Keratinocyte (primary cell): Measurements from ENCODE around the gene IL1RAPL1. TPM values are rescaled to one million over a fixed set of nuclear protein-coding genes. Genes with fewer than 3 reads are reported as not detected.

Experiments
- DNase-seq: peaks from one replicate; pipeline ENCODE4 v3.0.0-alpha.2; 2011; ENCODE audit warnings: low read depth, missing footprints, low spot score
- FAIRE-seq: peaks from 2 replicates; lab custom pipeline; 2011; peaks lifted over from hg19 to GRCh38; lab: Jason Lieb, UNC
- H2AFZ ChIP-seq: 2 replicates; pipeline ENCODE4 v1.6.0; 2012; ENCODE audit warnings: low read length, control low read depth, inconsistent platforms; ENCODE audit not compliant: control insufficient read depth
- H3K27ac ChIP-seq: 2 replicates; pipeline ENCODE4 v1.5.1; 2011; ENCODE audit warnings: low read length; ENCODE audit not compliant: control insufficient read depth, insufficient read depth
- H3K27me3 ChIP-seq: 3 replicates; pipeline ENCODE4 v1.6.0; 2011; ENCODE audit warnings: low read length; ENCODE audit not compliant: control insufficient read depth, insufficient read depth; ENCODE audit errors: extremely low read depth
- H3K36me3 ChIP-seq, 2 experiments: 2 replicates in 1 of 2; 3 replicates in 1 of 2; pipeline ENCODE4 v1.5.1; 2011; ENCODE audit warnings: low read length in 2 of 2, mild to moderate bottlenecking in 1 of 2; ENCODE audit not compliant: control insufficient read depth in 2 of 2, insufficient read depth in 2 of 2; ENCODE audit errors: extremely low read depth in 1 of 2
- H3K4me1 ChIP-seq: 3 replicates; pipeline ENCODE4 v1.5.1; 2011; ENCODE audit warnings: low read length; ENCODE audit not compliant: control insufficient read depth, insufficient read depth; ENCODE audit errors: extremely low read depth
- H3K4me2 ChIP-seq: 3 replicates; pipeline ENCODE4 v1.6.0; 2011; ENCODE audit warnings: low read depth, low read length; ENCODE audit not compliant: control insufficient read depth, insufficient read depth; ENCODE audit errors: extremely low read depth
- H3K4me3 ChIP-seq, 3 experiments: fragments of 200-600 bp in 1 of 3; sonication (generic) in 1 of 3; 2 replicates in 2 of 3; 3 replicates in 1 of 3; pipeline ENCODE4 v1.5.1; 2011 to 2016; ENCODE audit warnings: low read length in 3 of 3, mild to moderate bottlenecking in 3 of 3, control low read depth in 2 of 3, inconsistent platforms in 1 of 3, low read depth in 1 of 3, mixed read lengths in 1 of 3, mixed run types in 1 of 3, moderate library complexity in 1 of 3; ENCODE audit not compliant: control insufficient read depth in 2 of 3, insufficient read depth in 2 of 3; ENCODE audit errors: extremely low read depth in 1 of 3
- H3K79me2 ChIP-seq: 2 replicates; pipeline ENCODE4 v1.6.0; 2012; ENCODE audit warnings: low read length; ENCODE audit not compliant: control insufficient read depth, insufficient read depth
- H3K9ac ChIP-seq: 3 replicates; pipeline ENCODE4 v1.6.0; 2011; ENCODE audit warnings: low read length; ENCODE audit not compliant: control insufficient read depth, insufficient read depth; ENCODE audit errors: extremely low read depth
- H3K9me1 ChIP-seq: 3 replicates; pipeline ENCODE4 v1.6.0; 2011; ENCODE audit warnings: low read length; ENCODE audit not compliant: control insufficient read depth, insufficient read depth; ENCODE audit errors: extremely low read depth
- H3K9me3 ChIP-seq: 2 replicates; pipeline ENCODE4 v1.5.1; 2012; ENCODE audit warnings: low read depth, low read length; ENCODE audit not compliant: control insufficient read depth
- H4K20me1 ChIP-seq: 3 replicates; pipeline ENCODE4 v1.6.0; 2011; ENCODE audit warnings: low read length; ENCODE audit not compliant: control insufficient read depth, insufficient read depth; ENCODE audit errors: extremely low read depth
- EZH2 ChIP-seq: IDR thresholded peaks from one replicate; pipeline ENCODE4 v1.6.1; 2012; ENCODE audit warnings: inconsistent platforms, mild to moderate bottlenecking, low read length, moderate library complexity
- dilution Hi-C: fragments of 300-500 bp; cut with MboI; formaldehyde crosslinking; loops from one replicate; pipeline ENCODE4 v1.7.0; 2020; ENCODE audit warnings: low sequenced_read_pairs; ENCODE audit not compliant: extremely low pct_ligation_motif_present
- polyA plus RNA-seq, 5 experiments: library from polyadenylated mRNA; depleted of rRNA in 3 of 5; stranded (reverse) in 3 of 5; stranded (forward) in 1 of 5; unstranded in 1 of 5; fragments of >200 nt; gene quantifications; 1 replicate in 1 of 5; 2 replicates in 3 of 5; 3 replicates in 1 of 5; pipeline versions ENCODE4 v1.2.1 to v1.2.3, GENCODE V29; 2011 to 2012; ENCODE audit warnings: missing spikeins in 2 of 5, low read depth in 1 of 5, low replicate concordance in 1 of 5
- TF ChIP-seq, protein P1 (sequence below), 3 experiments: IDR thresholded peaks in 1 of 3; conservative IDR thresholded peaks in 1 of 3; optimal IDR thresholded peaks in 1 of 3; 2 replicates in 2 of 3; 3 replicates in 1 of 3; pipeline versions ENCODE3 to v1.5.1; 2011; ENCODE audit warnings: low read length in 3 of 3, mild to moderate bottlenecking in 3 of 3, moderate library complexity in 2 of 3, control low read depth in 1 of 3, inconsistent platforms in 1 of 3; ENCODE audit not compliant: insufficient read depth in 2 of 3; ENCODE audit errors: extremely low read depth in 1 of 3

Gene IL1RAPL1
- polyA plus RNA-seq, 1 donor (not counting 4 experiments of a cell fraction or from before 2014, with no cell fraction given), result 2.8 TPM

DNA sequence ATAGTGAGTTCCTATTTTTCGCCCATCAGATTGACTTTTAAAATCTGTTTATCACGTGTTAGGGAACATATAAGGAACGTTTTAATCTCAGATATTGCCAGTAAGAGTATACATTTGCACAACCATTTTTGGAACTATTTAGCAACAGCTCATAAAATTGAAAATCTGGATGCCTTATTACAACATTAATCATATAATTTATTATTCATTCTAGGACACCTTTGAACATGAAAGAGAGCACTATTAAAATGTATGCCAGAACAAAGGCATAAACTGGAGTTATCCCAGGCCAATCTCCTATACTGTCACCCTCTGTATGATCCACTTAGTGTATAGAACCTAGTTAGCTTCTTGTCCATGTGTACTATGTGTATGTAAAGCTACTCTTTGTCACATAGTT lies 1049.1 kb downstream of the IL1RAPL1 start:
- Histone ChIP-seq H3K4me3 (no peak overlapping the region), H3K9ac (no peak overlapping the region), H2AFZ (no peak overlapping the region), H3K9me3 (no peaks in the 10 kb centered on the region), H3K9me1 (no peaks in the 10 kb centered on the region), H3K27ac (no peak overlapping the region), H3K79me2 (no peaks in the 10 kb centered on the region), H3K4me2 (no peak overlapping the region), H3K4me1 (no peaks in the 10 kb centered on the region), H4K20me1 (no peaks in the 10 kb centered on the region), H3K36me3 (no peaks in the 10 kb centered on the region), H3K27me3 (peaks cover 2% of the 10 kb centered on the region)
- FAIRE-seq (no peak), DNase-seq (no peak)
- dilution Hi-C loops, result no loop called here
- TF ChIP-seq EZH2, result no peak
- TF ChIP-seq, protein P1, sequence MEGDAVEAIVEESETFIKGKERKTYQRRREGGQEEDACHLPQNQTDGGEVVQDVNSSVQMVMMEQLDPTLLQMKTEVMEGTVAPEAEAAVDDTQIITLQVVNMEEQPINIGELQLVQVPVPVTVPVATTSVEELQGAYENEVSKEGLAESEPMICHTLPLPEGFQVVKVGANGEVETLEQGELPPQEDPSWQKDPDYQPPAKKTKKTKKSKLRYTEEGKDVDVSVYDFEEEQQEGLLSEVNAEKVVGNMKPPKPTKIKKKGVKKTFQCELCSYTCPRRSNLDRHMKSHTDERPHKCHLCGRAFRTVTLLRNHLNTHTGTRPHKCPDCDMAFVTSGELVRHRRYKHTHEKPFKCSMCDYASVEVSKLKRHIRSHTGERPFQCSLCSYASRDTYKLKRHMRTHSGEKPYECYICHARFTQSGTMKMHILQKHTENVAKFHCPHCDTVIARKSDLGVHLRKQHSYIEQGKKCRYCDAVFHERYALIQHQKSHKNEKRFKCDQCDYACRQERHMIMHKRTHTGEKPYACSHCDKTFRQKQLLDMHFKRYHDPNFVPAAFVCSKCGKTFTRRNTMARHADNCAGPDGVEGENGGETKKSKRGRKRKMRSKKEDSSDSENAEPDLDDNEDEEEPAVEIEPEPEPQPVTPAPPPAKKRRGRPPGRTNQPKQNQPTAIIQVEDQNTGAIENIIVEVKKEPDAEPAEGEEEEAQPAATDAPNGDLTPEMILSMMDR (optimal IDR thresholded peaks at IDR 0.05 in 1 of 3, IDR thresholded peaks at IDR 0.05 in 1 of 3, conservative IDR thresholded peaks at IDR 0.05 in 1 of 3; ENCODE audit: extremely low read depth in 1 of 3, insufficient read depth in 2 of 3, low read length in 3 of 3), result no peak

DNA sequence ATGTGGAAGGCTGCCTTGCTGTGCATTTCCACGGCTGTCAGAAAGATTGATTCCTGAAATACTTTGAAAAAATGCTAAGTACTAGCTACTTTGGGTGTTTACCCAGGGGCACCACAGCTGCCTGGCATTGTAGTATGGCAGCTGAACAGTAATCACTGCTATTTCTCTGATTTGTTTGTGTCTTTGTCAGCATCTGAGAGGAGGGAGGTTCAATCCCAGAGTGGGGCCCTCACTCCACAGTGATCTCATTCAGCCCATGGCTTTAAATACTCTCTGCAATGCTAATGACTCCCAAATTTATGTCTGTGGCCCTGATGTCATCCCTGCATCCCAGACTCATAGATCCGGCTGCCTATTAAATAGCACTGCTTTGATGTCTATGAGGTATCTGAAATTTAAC lies 1052.9 kb downstream of the IL1RAPL1 start:
- dilution Hi-C loops, result no loop called here
- TF ChIP-seq, protein P1 (optimal IDR thresholded peaks at IDR 0.05 in 1 of 3, IDR thresholded peaks at IDR 0.05 in 1 of 3, conservative IDR thresholded peaks at IDR 0.05 in 1 of 3; ENCODE audit: extremely low read depth in 1 of 3, insufficient read depth in 2 of 3, low read length in 3 of 3), result no peak
- no peak for TF ChIP-seq EZH2
- FAIRE-seq, result no peak

More for the DNA sequence above, 1052.9 kb downstream of the IL1RAPL1 start:
- no peaks in the 10 kb centered on the region for H3K79me2 ChIP-seq
- no peak for DNase-seq
- H4K20me1 ChIP-seq, result no peaks in the 10 kb centered on the region
- H3K4me3 ChIP-seq, result no peak overlapping the region
- no peak overlapping the region for H3K4me2 ChIP-seq
- H3K27me3 ChIP-seq, result no peaks in the 10 kb centered on the region
- H3K9me1 ChIP-seq, result no peaks in the 10 kb centered on the region
- H3K27ac ChIP-seq, result no peak overlapping the region
- H2AFZ ChIP-seq, result no peak overlapping the region
- H3K9me3 ChIP-seq, result no peaks in the 10 kb centered on the region
- no peak overlapping the region for H3K9ac ChIP-seq
- H3K4me1 ChIP-seq, result no peaks in the 10 kb centered on the region
- H3K36me3 ChIP-seq, result no peaks in the 10 kb centered on the region
